Endothelial cell of umbilical vein (primary cell): Measurements from ENCODE around the gene TAF11L9.

ENCODE experiments used
- CTCF ChIP-seq, 2 donors: IDR thresholded peaks; 1 replicate in 1 of 2; 2 replicates in 1 of 2; pipeline ENCODE4 v1.5.1; 2011; ENCODE audit warnings: low read length in 2 of 2, mild to moderate bottlenecking in 2 of 2, moderate library complexity in 2 of 2, control low read depth in 1 of 2, inconsistent platforms in 1 of 2, low read depth in 1 of 2; ENCODE audit not compliant: insufficient read depth in 1 of 2; ENCODE audit errors: extremely low read depth in 1 of 2
- EZH2 ChIP-seq: IDR thresholded peaks from 2 replicates; pipeline ENCODE4 v1.6.1; 2012; ENCODE audit warnings: borderline replicate concordance, low read depth, mild to moderate bottlenecking, moderate library complexity, low read length, inconsistent platforms; ENCODE audit not compliant: severe bottlenecking
- FOS ChIP-seq: IDR thresholded peaks from 2 replicates; pipeline ENCODE4 v1.6.1; 2011; ENCODE audit warnings: mild to moderate bottlenecking, low read length, moderate library complexity, borderline replicate concordance; ENCODE audit not compliant: insufficient read depth
- GATA2 ChIP-seq: IDR thresholded peaks from 2 replicates; pipeline ENCODE4 v1.7.0; 2011; ENCODE audit warnings: low read depth, mild to moderate bottlenecking, moderate library complexity, mixed read lengths, low read length; ENCODE audit not compliant: insufficient read length, insufficient read depth
- JUN ChIP-seq: IDR thresholded peaks from 2 replicates; pipeline ENCODE4 v1.6.1; 2011; ENCODE audit warnings: borderline replicate concordance, low read depth; ENCODE audit not compliant: insufficient read length, insufficient read depth
- MAX ChIP-seq: IDR thresholded peaks from 2 replicates; pipeline ENCODE4 v1.6.1; 2011; ENCODE audit not compliant: insufficient read depth, insufficient read length
- MYC ChIP-seq: IDR thresholded peaks from one replicate; pipeline ENCODE4 v1.6.1; 2011; ENCODE audit warnings: mild to moderate bottlenecking, low read depth, low read length
- POLR2A ChIP-seq: IDR thresholded peaks from 2 replicates; pipeline ENCODE4 v1.6.1; 2012; ENCODE audit warnings: low read depth, mild to moderate bottlenecking, control low read depth, low read length
- POLR2AphosphoS5 ChIP-seq: IDR thresholded peaks from 2 replicates; pipeline ENCODE4 v1.6.1; 2012; ENCODE audit warnings: low read depth, mild to moderate bottlenecking, control low read depth, low read length, moderate library complexity; ENCODE audit not compliant: insufficient read depth

- TF ChIP-seq POLR2AphosphoS5 (no peak), POLR2A (no peak), CTCF (IDR thresholded peaks at IDR 0.05; ENCODE audit: extremely low read depth in 1 of 2, insufficient read depth in 1 of 2, low read depth in 1 of 2, low read length in 2 of 2) (no peak), FOS (no peak), MAX (no peak), EZH2 (no peak), MYC (no peak), GATA2 (no peak), JUN (no peak)
Observed at GRCh38 chr5:17634160-17634559, 40.0 kb upstream of the TAF11L9 start, which contains the start of gene TAF11L14.
